HAP-1 (cell line): ENCODE measurements around the gene SIRT2.

Experiments used
- DNase-seq, 2 experiments: peaks; one replicate each; pipeline ENCODE4 v3.0.0-alpha.2; 2016 to 2020; ENCODE audit warnings: low spot score in 2 of 2
- H3K27me3 ChIP-seq: fragments of 250-450 bp; sonication (Bioruptor Pico); 2 replicates; pipeline ENCODE4 v1.5.1; 2020; ENCODE audit warnings: low read depth, mild to moderate bottlenecking, moderate library complexity
- H3K36me3 ChIP-seq: fragments of 250-450 bp; sonication (Bioruptor Pico); replicated peaks from 2 replicates; pipeline ENCODE4 v1.5.1; 2020; ENCODE audit warnings: mild to moderate bottlenecking
- H3K4me1 ChIP-seq: fragments of 250-450 bp; sonication (Bioruptor Pico); 2 replicates; pipeline ENCODE4 v1.5.1; 2020; ENCODE audit warnings: mild to moderate bottlenecking
- H3K4me3 ChIP-seq: fragments of 250-450 bp; sonication (Bioruptor Pico); 2 replicates; pipeline ENCODE4 v1.5.1; 2020; ENCODE audit warnings: mild to moderate bottlenecking, moderate library complexity
- H3K9me3 ChIP-seq: fragments of 250-450 bp; sonication (Bioruptor Pico); 2 replicates; pipeline ENCODE4 v1.5.1; 2020; ENCODE audit warnings: mild to moderate bottlenecking, moderate library complexity
- in situ Hi-C: fragments of 300-500 bp; cut with MboI; formaldehyde crosslinking; loops from 3 replicates; pipeline ENCODE4 v1.14.3; 2020; ENCODE audit warnings: low sequenced_read_pairs, inconsistent platforms, mixed read lengths

Gene SIRT2

GRCh38 chr19:38844093-38844686, 55.2 kb downstream of the SIRT2 start:
- no peak overlapping the region for H3K4me3 ChIP-seq
- no peaks in the 10 kb centered on the region for H3K9me3 ChIP-seq
- H3K4me1 ChIP-seq, result peaks cover 12% of the 10 kb centered on the region
- in situ Hi-C loops, result no loop called here
- DNase-seq, result no peak
- peaks cover 97% of the 10 kb centered on the region for H3K36me3 ChIP-seq
- H3K27me3 ChIP-seq, result no peaks in the 10 kb centered on the region

GRCh38 chr19:38843175-38843758, 56.2 kb downstream of the SIRT2 start:
- H3K27me3 ChIP-seq, result no peaks in the 10 kb centered on the region
- no peak for DNase-seq
- H3K9me3 ChIP-seq, result no peaks in the 10 kb centered on the region
- peaks cover 97% of the 10 kb centered on the region for H3K36me3 ChIP-seq
- no peak overlapping the region for H3K4me3 ChIP-seq
- H3K4me1 ChIP-seq, result peaks cover 9% of the 10 kb centered on the region
- in situ Hi-C loops, result no loop called here

- H3K36me3 ChIP-seq, result peaks cover 97% of the 10 kb centered on the region
- DNase-seq, result no peak
- peaks cover 5% of the 10 kb centered on the region for H3K4me1 ChIP-seq
- no peaks in the 10 kb centered on the region for H3K9me3 ChIP-seq
- no peak overlapping the region for H3K4me3 ChIP-seq
- no peaks in the 10 kb centered on the region for H3K27me3 ChIP-seq
- in situ Hi-C loops, result no loop called here
Observed at GRCh38 chr19:38842439-38843174, 56.8 kb downstream of the SIRT2 start.

GRCh38 chr19:38841787-38842438, 57.5 kb downstream of the SIRT2 start:
- no peak for DNase-seq
- 0 out of 2 replicates have a peak, but pooled peaks cover 2% of the 10 kb centered on the region for H3K4me1 ChIP-seq
- in situ Hi-C loops, result no loop called here
- no peaks in the 10 kb centered on the region for H3K27me3 ChIP-seq
- H3K36me3 ChIP-seq, result peaks cover 97% of the 10 kb centered on the region
- H3K9me3 ChIP-seq, result no peaks in the 10 kb centered on the region
- no peak overlapping the region for H3K4me3 ChIP-seq

DNA sequence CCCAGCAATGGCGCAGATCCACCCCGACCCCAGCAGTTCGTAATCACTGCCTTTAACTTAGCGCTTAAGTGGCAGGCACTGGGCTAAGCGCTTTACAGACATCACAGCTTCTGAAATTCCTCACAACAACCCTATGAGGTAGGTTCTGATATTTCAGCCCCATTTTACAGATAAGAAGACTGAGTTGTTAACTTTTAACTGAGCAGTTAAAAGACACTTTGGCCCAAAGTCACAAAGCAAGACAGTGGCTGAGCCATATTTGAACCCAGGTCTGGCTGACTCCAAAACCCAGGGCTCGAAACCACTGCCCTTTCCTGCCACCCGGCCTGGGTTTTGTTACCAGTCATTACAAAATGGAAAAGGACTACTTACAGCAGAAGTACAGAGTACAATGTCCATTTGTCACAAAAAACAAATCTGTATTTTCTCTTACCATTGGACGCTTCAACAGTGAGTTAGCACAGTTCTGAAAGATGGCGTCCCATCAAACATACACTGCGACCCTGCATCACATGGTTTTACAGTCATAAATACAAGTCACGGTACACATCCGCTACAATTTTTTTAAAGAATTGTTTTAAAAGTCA, 58.1 kb downstream of the SIRT2 start:
- 0 out of 2 replicates have a peak, but pooled peaks cover 2% of the 10 kb centered on the region for H3K4me1 ChIP-seq
- DNase-seq, result no peak
- no peaks in the 10 kb centered on the region for H3K9me3 ChIP-seq
- no peaks in the 10 kb centered on the region for H3K27me3 ChIP-seq
- peaks cover 95% of the 10 kb centered on the region for H3K36me3 ChIP-seq
- in situ Hi-C loops, result no loop called here
- H3K4me3 ChIP-seq, result no peak overlapping the region

DNA sequence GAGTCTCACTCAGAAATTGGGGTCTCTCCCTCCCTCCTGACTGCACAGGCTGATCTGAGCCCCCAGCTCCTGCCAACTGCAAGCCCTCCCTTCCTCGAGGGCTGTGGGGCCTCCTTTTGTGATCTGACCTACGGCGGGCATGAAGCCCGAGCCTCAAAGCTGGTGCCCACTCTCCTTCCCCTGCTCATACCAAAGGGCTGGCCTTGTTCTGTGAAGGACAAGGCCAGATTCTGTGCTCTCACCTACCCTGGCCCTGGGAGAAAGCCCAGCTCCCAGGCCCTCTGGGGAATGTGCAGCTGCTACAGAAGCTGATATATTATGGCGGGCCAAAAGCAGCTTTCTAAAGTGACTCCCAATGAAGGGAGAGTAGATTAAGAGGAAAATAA, 58.8 kb downstream of the SIRT2 start:
- no peaks in the 10 kb centered on the region for H3K27me3 ChIP-seq
- in situ Hi-C loops, result no loop called here
- no peak overlapping the region for H3K4me3 ChIP-seq
- peaks cover 94% of the 10 kb centered on the region for H3K36me3 ChIP-seq
- DNase-seq, result no peak
- H3K9me3 ChIP-seq, result no peaks in the 10 kb centered on the region
- H3K4me1 ChIP-seq, result 0 out of 2 replicates have a peak, but pooled peaks cover 2% of the 10 kb centered on the region

GRCh38 chr19:38839816-38840582, 59.4 kb downstream of the SIRT2 start:
- H3K36me3 ChIP-seq, result peaks cover 92% of the 10 kb centered on the region
- no peaks in the 10 kb centered on the region for H3K27me3 ChIP-seq
- 0 out of 2 replicates have a peak, but pooled peaks cover 2% of the 10 kb centered on the region for H3K4me1 ChIP-seq
- no peak for DNase-seq
- no peak overlapping the region for H3K4me3 ChIP-seq
- H3K9me3 ChIP-seq, result no peaks in the 10 kb centered on the region
- in situ Hi-C loops, result no loop called here

- no peak for DNase-seq
- Histone ChIP-seq H3K4me3 (no peak overlapping the region), H3K36me3 (peaks cover 84% of the 10 kb centered on the region), H3K27me3 (no peaks in the 10 kb centered on the region), H3K4me1 (0 out of 2 replicates have a peak, but pooled peaks cover 2% of the 10 kb centered on the region), H3K9me3 (no peaks in the 10 kb centered on the region)
- in situ Hi-C loops, result no loop called here
Observed at GRCh38 chr19:38838986-38839761, 60.2 kb downstream of the SIRT2 start.

DNA sequence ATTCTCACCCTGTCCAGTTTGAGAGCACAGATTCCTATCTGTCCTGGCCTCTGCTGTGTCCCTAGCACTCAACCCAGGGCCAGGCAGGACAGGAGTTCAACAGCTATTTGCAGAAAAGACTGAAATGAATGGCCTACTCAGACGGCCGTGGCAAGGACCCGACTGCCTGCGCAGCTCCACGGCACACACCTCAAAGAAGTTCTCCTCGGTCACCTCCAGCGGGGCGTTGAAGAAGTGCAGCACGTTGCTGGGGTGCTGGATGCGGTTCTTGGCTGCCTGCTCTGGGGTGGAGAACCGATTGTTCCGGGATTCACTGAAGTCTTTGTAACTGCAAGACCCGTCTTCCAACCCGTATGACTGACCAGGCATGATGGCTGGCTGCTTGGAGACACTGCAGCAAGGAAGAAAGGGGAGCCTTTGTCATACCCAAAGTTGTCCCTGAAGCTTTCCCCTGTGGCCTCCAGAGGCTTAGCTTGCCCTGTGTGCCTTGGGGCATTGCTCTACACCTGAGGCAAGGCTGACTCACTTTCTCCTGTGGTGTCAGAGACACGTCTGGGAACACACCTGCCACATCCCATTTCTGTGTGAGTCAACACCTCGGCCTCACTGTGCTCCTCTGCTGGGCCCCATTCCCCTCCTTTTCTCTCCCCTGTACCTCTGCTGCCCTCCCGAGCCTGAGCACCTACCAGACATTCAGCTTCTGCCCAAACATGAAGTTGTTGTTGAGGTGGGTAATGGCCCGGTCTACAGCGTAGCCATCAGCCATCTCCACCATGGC, 61.0 kb downstream of the SIRT2 start:
- Histone ChIP-seq H3K27me3 (no peaks in the 10 kb centered on the region), H3K4me3 (no peak overlapping the region), H3K36me3 (peaks cover 76% of the 10 kb centered on the region), H3K4me1 (0 out of 2 replicates have a peak, but pooled peaks cover 2% of the 10 kb centered on the region), H3K9me3 (no peaks in the 10 kb centered on the region)
- no peak for DNase-seq
- in situ Hi-C loops, result no loop called here

DNA sequence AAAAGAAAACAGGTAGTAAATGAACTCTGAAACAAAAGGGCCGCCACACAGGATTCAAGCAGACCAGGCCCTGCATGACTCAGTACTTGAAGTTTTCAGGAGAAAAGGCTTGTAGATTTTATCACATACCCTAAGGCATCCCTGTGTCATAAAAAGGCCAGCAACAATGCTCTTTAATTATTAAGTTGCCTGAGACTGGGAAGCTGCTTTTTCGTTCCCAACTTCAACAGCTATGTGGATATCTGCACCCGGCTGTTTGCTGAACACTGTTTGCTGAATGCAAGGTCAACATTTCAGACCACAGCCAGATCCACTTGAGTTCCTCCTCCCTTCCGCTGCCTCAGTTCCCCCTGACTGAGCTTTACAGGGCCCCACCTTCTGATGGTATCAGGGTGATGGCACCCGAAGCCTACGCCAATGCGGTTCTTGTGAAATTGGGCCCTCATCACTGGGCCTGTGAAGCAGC, 61.7 kb downstream of the SIRT2 start:
- Histone ChIP-seq H3K4me1 (0 out of 2 replicates have a peak, but pooled peaks cover 2% of the 10 kb centered on the region), H3K36me3 (peaks cover 69% of the 10 kb centered on the region), H3K27me3 (no peaks in the 10 kb centered on the region), H3K4me3 (no peak overlapping the region), H3K9me3 (no peaks in the 10 kb centered on the region)
- in situ Hi-C loops, result no loop called here
- DNase-seq, result peak; percentile 36 to 48

- in situ Hi-C loops, result no loop called here
- DNase-seq, result no peak
- no peak overlapping the region for H3K4me3 ChIP-seq
- no peaks in the 10 kb centered on the region for H3K9me3 ChIP-seq
- H3K4me1 ChIP-seq, result peaks cover 4% of the 10 kb centered on the region
- H3K36me3 ChIP-seq, result peaks cover 63% of the 10 kb centered on the region
- H3K27me3 ChIP-seq, result no peaks in the 10 kb centered on the region
Observed at GRCh38 chr19:38836983-38837626, 62.3 kb downstream of the SIRT2 start.
